ENCODE data around the gene ZNF90. TPM values are rescaled to one million over a fixed set of nuclear protein-coding genes. Genes with fewer than 3 reads are reported as not detected.

The ZNF90 gene
- total and polyA plus RNA-seq, 12 donors = 0.26 to 3.8 (median 1.3) TPM

GRCh38 chr19:20164456-20164855 lies 86.7 kb downstream of the ZNF90 start:
- Histone ChIP-seq H3K4me1 (replicated peaks in 1 of 2) (peaks cover 0 to 7% of the 10 kb centered on the region in 2 donors), H3K27ac (no peak overlapping the region), H3K4me3 (no peak overlapping the region), H3K27me3 (no peaks in the 10 kb centered on the region), H3K9me3 (replicated peaks in 1 of 3) (no peaks in the 10 kb centered on the region), H3K36me3 (replicated peaks in 1 of 2) (no peaks in the 10 kb centered on the region)
- WGBS, 4 donors = 85 to 95% (median 93%) methylated on average over 1 of the region's 1 CpG
- no peak for DNase-seq
- intact Hi-C loops (cut with DNase I) = no loop called here
- TF ChIP-seq, protein P1, sequence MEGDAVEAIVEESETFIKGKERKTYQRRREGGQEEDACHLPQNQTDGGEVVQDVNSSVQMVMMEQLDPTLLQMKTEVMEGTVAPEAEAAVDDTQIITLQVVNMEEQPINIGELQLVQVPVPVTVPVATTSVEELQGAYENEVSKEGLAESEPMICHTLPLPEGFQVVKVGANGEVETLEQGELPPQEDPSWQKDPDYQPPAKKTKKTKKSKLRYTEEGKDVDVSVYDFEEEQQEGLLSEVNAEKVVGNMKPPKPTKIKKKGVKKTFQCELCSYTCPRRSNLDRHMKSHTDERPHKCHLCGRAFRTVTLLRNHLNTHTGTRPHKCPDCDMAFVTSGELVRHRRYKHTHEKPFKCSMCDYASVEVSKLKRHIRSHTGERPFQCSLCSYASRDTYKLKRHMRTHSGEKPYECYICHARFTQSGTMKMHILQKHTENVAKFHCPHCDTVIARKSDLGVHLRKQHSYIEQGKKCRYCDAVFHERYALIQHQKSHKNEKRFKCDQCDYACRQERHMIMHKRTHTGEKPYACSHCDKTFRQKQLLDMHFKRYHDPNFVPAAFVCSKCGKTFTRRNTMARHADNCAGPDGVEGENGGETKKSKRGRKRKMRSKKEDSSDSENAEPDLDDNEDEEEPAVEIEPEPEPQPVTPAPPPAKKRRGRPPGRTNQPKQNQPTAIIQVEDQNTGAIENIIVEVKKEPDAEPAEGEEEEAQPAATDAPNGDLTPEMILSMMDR (IDR thresholded peaks at IDR 0.05) = no peak
- TF ChIP-seq POLR2A (IDR thresholded peaks at IDR 0.05) = no peak

GRCh38 chr19:20165971-20166592 lies 88.3 kb downstream of the ZNF90 start:
- no peak overlapping the region for H3K4me3 ChIP-seq
- TF ChIP-seq, protein P1 (IDR thresholded peaks at IDR 0.05) = no peak
- TF ChIP-seq POLR2A (IDR thresholded peaks at IDR 0.05) = no peak
- no peaks in the 10 kb centered on the region for H3K36me3 ChIP-seq (replicated peaks in 1 of 2)
- no peaks in the 10 kb centered on the region for H3K27me3 ChIP-seq
- no peak for DNase-seq
- intact Hi-C loops (cut with DNase I) = no loop called here
- peaks cover 0 to 7% of the 10 kb centered on the region in 2 donors for H3K4me1 ChIP-seq (replicated peaks in 1 of 2)
- no peaks in the 10 kb centered on the region for H3K9me3 ChIP-seq (replicated peaks in 1 of 3)
- 80 to 92% (median 92%) methylated on average over 7 of the region's 7 CpGs for WGBS, 4 donors
- no peak overlapping the region for H3K27ac ChIP-seq

DNA sequence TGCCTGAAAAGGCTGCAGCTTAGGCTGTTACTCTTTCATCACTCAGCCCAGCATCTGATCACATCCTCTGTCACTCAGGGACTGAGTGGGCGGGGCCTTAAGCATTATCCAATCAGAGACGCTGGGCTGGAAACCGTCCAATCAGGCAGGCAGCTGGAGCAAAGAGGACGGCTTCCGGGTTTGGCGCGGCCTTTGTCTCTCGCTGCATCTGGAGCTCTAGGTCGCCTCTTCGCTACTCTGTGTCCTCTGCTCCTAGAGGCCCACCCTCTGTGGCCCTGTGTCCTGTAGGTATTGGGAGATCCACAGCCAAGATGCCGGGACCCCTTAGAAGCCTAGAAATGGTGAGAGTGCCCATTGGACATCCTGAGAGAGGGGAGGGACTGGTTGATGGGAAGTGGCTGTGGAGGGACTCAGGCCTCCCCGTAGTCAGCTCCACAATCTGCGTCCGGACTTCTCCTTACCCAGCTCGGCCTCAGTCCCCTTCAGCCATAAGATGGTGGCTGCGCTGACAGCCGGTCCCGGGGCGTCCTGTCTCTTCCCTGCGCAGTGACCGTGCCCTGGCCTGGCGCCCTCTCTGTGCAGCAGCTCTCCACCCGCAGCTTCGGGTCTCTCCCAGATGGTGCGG lies 89.3 kb downstream of the ZNF90 start, which contains the start of gene ZNF486:
TSS of gene ZNF486 (plus strand) at position 195 of the 625 bp plus-strand sequence. CDS start at position 312, 117 bp downstream.
- Histone ChIP-seq H3K9me3 (replicated peaks in 1 of 3) (no peaks in the 10 kb centered on the region), H3K36me3 (replicated peaks in 1 of 2) (no peaks in the 10 kb centered on the region), H3K27ac (peak within 1 kb of the TSS in 4 of 5 donors; percentile 48 to 81 (median 62)), H3K27me3 (no peaks in the 10 kb centered on the region), H3K4me3 (peak within 1 kb of the TSS; percentile 29 to 85 (median 70)), H3K4me1 (replicated peaks in 1 of 2) (peaks cover 0 to 7% of the 10 kb centered on the region in 2 donors)
- peak; percentile 91 to 99 (median 97) for DNase-seq
- 0 to 2% (median 1%) methylated on average over 14 to 25 of the region's 25 CpGs for WGBS, 4 donors
- intact Hi-C loops (cut with DNase I) = no loop called here
- TF ChIP-seq, protein P1 (IDR thresholded peaks at IDR 0.05) = no peak
- peak in 1 of 2 donors; percentile 68 for TF ChIP-seq POLR2A (IDR thresholded peaks at IDR 0.05)

- no peaks in the 10 kb centered on the region for H3K36me3 ChIP-seq (replicated peaks in 1 of 2)
- H3K4me1 ChIP-seq (replicated peaks in 1 of 2) = peaks cover 0 to 7% of the 10 kb centered on the region in 2 donors
- no peaks in the 10 kb centered on the region for H3K27me3 ChIP-seq
- H3K4me3 ChIP-seq = peak overlapping the region; percentile 29 to 85 (median 70)
- intact Hi-C loops (cut with DNase I) = no loop called here
- WGBS, 4 donors = 13 to 18% (median 14%) methylated on average over 22 of the region's 22 CpGs
- peak overlapping the region in 4 of 5 donors; percentile 48 to 81 (median 62) for H3K27ac ChIP-seq
- TF ChIP-seq, protein P1 (IDR thresholded peaks at IDR 0.05) = no peak
- TF ChIP-seq POLR2A (IDR thresholded peaks at IDR 0.05) = no peak
- H3K9me3 ChIP-seq (replicated peaks in 1 of 3) = no peaks in the 10 kb centered on the region
- DNase-seq = no peak
Measured at GRCh38 chr19:20167651-20168122, 89.9 kb downstream of the ZNF90 start.

Measured in adrenal gland (tissue), 12 donors.